ENCODE measurements around the gene TBX10.

GRCh38 chr11:67656278-67656922 lies 16.8 kb upstream of the TBX10 start:
- TF ChIP-seq, protein P1, sequence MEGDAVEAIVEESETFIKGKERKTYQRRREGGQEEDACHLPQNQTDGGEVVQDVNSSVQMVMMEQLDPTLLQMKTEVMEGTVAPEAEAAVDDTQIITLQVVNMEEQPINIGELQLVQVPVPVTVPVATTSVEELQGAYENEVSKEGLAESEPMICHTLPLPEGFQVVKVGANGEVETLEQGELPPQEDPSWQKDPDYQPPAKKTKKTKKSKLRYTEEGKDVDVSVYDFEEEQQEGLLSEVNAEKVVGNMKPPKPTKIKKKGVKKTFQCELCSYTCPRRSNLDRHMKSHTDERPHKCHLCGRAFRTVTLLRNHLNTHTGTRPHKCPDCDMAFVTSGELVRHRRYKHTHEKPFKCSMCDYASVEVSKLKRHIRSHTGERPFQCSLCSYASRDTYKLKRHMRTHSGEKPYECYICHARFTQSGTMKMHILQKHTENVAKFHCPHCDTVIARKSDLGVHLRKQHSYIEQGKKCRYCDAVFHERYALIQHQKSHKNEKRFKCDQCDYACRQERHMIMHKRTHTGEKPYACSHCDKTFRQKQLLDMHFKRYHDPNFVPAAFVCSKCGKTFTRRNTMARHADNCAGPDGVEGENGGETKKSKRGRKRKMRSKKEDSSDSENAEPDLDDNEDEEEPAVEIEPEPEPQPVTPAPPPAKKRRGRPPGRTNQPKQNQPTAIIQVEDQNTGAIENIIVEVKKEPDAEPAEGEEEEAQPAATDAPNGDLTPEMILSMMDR (conservative IDR thresholded peaks at IDR 0.05; ENCODE audit: low read length) = no peak
- TF ChIP-seq EZH2phosphoT487 (IDR thresholded peaks at IDR 0.05; ENCODE audit: borderline replicate concordance, low read depth, low read length) = no peak

Measured in OCI-LY7 (cell line).